Measurements from ENCODE around the gene MAGI2.

MAGI2 gene

DNA sequence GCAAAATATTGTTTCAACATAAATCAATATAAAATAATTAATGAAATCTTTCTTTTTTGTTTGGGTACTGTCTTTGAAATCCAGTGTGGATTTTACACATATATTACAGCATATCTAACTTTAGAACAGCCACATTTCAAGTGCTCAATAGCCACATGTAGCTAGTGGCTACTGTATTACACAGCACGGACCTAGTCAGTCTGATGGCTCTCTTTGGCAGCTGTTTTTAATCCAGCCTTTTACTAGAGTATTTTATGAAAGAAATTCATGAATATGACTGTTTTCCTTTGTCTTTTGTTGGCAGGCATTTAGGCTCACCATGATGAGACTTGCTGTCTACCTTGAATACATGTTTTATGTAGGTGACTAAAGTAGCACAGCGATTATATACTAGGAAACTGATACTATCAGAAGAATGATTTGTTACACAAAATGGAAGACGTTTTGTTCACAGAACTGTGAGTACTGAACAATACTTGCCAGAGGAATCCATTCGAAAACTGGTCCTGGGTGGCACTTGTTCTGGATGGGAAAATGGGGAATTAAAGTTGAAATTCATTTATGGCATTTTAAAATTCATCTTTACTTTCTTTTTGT is 1268.2 kb downstream of the MAGI2 start:
- Histone ChIP-seq H2AFZ (ENCODE audit: low read length) (no peak overlapping the region), H3K4me3 (ENCODE audit: low read length, poor library complexity, severe bottlenecking) (no peak overlapping the region), H3K36me3 (ENCODE audit: insufficient read depth, low read length) (no peaks in the 10 kb centered on the region), H3K79me2 (ENCODE audit: insufficient read depth, low read length) (no peaks in the 10 kb centered on the region), H3K9me2 (replicated peaks; ENCODE audit: low read depth, low read length) (0 out of 2 replicates have a peak, but pooled peaks cover 4% of the 10 kb centered on the region), H4K20me1 (ENCODE audit: insufficient read depth, low read length, poor library complexity, severe bottlenecking) (no peaks in the 10 kb centered on the region), H3K4me2 (ENCODE audit: low read depth, low read length, poor library complexity, severe bottlenecking) (no peak overlapping the region), H3K27me3 (ENCODE audit: insufficient read depth, low read length, poor library complexity, severe bottlenecking) (no peaks in the 10 kb centered on the region), H3F3A (ENCODE audit: low read depth) (no peaks in the 10 kb centered on the region), H3K4me1 (ENCODE audit: insufficient read depth, low read length, poor library complexity, severe bottlenecking) (no peaks in the 10 kb centered on the region), H3K9ac (ENCODE audit: low read depth, low read length, poor library complexity, severe bottlenecking) (no peak overlapping the region), H3K9me3 (ENCODE audit: insufficient read depth, low read depth, low read length) (no peaks in the 10 kb centered on the region)
- TF ChIP-seq, protein P1, sequence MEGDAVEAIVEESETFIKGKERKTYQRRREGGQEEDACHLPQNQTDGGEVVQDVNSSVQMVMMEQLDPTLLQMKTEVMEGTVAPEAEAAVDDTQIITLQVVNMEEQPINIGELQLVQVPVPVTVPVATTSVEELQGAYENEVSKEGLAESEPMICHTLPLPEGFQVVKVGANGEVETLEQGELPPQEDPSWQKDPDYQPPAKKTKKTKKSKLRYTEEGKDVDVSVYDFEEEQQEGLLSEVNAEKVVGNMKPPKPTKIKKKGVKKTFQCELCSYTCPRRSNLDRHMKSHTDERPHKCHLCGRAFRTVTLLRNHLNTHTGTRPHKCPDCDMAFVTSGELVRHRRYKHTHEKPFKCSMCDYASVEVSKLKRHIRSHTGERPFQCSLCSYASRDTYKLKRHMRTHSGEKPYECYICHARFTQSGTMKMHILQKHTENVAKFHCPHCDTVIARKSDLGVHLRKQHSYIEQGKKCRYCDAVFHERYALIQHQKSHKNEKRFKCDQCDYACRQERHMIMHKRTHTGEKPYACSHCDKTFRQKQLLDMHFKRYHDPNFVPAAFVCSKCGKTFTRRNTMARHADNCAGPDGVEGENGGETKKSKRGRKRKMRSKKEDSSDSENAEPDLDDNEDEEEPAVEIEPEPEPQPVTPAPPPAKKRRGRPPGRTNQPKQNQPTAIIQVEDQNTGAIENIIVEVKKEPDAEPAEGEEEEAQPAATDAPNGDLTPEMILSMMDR (conservative IDR thresholded peaks at IDR 0.05; ENCODE audit: low read length) = no peak
- TF ChIP-seq EZH2phosphoT487 (IDR thresholded peaks at IDR 0.05; ENCODE audit: borderline replicate concordance) = no peak

DNA sequence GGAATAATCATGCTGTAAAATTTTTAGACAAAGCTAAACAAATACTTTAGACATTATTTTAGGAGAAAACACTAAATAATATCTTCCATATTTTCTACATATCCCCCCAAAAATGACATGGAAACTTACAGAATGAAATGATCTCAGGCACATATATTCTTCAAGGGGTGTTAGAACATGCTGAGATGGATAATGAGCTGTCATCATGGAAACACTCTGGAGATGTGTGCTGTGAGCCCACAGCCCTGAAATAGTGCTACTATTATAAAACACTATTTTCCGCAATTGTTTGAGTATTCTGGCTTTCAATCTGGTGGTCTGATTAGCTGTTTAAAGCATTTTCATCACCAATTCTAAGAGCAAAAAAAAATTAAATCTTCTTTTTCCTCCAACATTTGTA is 1269.2 kb downstream of the MAGI2 start:
- Histone ChIP-seq H3K36me3 (ENCODE audit: insufficient read depth, low read length) (no peaks in the 10 kb centered on the region), H3F3A (ENCODE audit: low read depth) (no peaks in the 10 kb centered on the region), H3K9me3 (ENCODE audit: insufficient read depth, low read depth, low read length) (no peaks in the 10 kb centered on the region), H3K9me2 (replicated peaks; ENCODE audit: low read depth, low read length) (0 out of 2 replicates have a peak, but pooled peaks cover 4% of the 10 kb centered on the region), H3K27me3 (ENCODE audit: insufficient read depth, low read length, poor library complexity, severe bottlenecking) (no peaks in the 10 kb centered on the region), H3K4me1 (ENCODE audit: insufficient read depth, low read length, poor library complexity, severe bottlenecking) (no peaks in the 10 kb centered on the region), H3K79me2 (ENCODE audit: insufficient read depth, low read length) (no peaks in the 10 kb centered on the region), H3K4me2 (ENCODE audit: low read depth, low read length, poor library complexity, severe bottlenecking) (no peak overlapping the region), H3K9ac (ENCODE audit: low read depth, low read length, poor library complexity, severe bottlenecking) (no peak overlapping the region), H3K4me3 (ENCODE audit: low read length, poor library complexity, severe bottlenecking) (no peak overlapping the region), H2AFZ (ENCODE audit: low read length) (no peak overlapping the region), H4K20me1 (ENCODE audit: insufficient read depth, low read length, poor library complexity, severe bottlenecking) (no peaks in the 10 kb centered on the region)
- no peak for TF ChIP-seq EZH2phosphoT487 (IDR thresholded peaks at IDR 0.05; ENCODE audit: borderline replicate concordance)
- TF ChIP-seq, protein P1 (conservative IDR thresholded peaks at IDR 0.05; ENCODE audit: low read length) = no peak

- Histone ChIP-seq H2AFZ (ENCODE audit: low read length) (no peak overlapping the region), H3K4me2 (ENCODE audit: low read depth, low read length, poor library complexity, severe bottlenecking) (no peak overlapping the region), H3F3A (ENCODE audit: low read depth) (no peaks in the 10 kb centered on the region), H3K4me1 (ENCODE audit: insufficient read depth, low read length, poor library complexity, severe bottlenecking) (no peaks in the 10 kb centered on the region), H3K4me3 (ENCODE audit: low read length, poor library complexity, severe bottlenecking) (no peak overlapping the region), H3K9me3 (ENCODE audit: insufficient read depth, low read depth, low read length) (no peaks in the 10 kb centered on the region), H3K9me2 (replicated peaks; ENCODE audit: low read depth, low read length) (no peaks in the 10 kb centered on the region), H4K20me1 (ENCODE audit: insufficient read depth, low read length, poor library complexity, severe bottlenecking) (no peaks in the 10 kb centered on the region), H3K36me3 (ENCODE audit: insufficient read depth, low read length) (no peaks in the 10 kb centered on the region), H3K79me2 (ENCODE audit: insufficient read depth, low read length) (no peaks in the 10 kb centered on the region), H3K9ac (ENCODE audit: low read depth, low read length, poor library complexity, severe bottlenecking) (no peak overlapping the region), H3K27me3 (ENCODE audit: insufficient read depth, low read length, poor library complexity, severe bottlenecking) (no peaks in the 10 kb centered on the region)
- no peak for TF ChIP-seq EZH2phosphoT487 (IDR thresholded peaks at IDR 0.05; ENCODE audit: borderline replicate concordance)
- TF ChIP-seq, protein P1 (conservative IDR thresholded peaks at IDR 0.05; ENCODE audit: low read length) = no peak
These were observed 1273.5 kb downstream of the MAGI2 start for GRCh38 chr7:78179827-78180477.

Measured in Loucy (cell line).